Measurements from ENCODE around the gene SYNE3. TPM values are rescaled to one million over a fixed set of nuclear protein-coding genes. Genes with fewer than 3 reads are reported as not detected.

SYNE3 gene
- total RNA-seq, 2 experiments from 2014 or later = 64.0 to 64.1 TPM

- H3K9me3 Mint-ChIP-seq = no peaks in the 10 kb centered on the region
These were observed 18.1 kb upstream of the SYNE3 start, which contains the start of gene GLRX5 for GRCh38 chr14:95534299-95535225. Gene GLRX5 (plus strand): TSS chr14:95535050. CDS start chr14:95535090, 40 bp downstream.

GRCh38 chr14:95533822-95534221, 17.4 kb upstream of the SYNE3 start:
- peaks cover 50% of the 10 kb centered on the region for H3K36me3 Mint-ChIP-seq (ENCODE audit: low read depth)
- intact Hi-C loops (cut with micrococcal nuclease) = loop anchor here (2.0 kb wide), 1 partner anchor 91 kb away; no protein-coding TSS in a partner anchor

More at GRCh38 chr14:95534299-95535225, 18.1 kb upstream of the SYNE3 start, which contains the start of gene GLRX5:
- POLR2A ChIA-PET = interaction anchor here (0.8 to 4.9 kb wide), 8 partner anchors 11 to 92 kb away, joined by 3 to 88 read pairs (median 4); partner anchors contain the start of gene SYNE3
- CTCF ChIA-PET = interaction anchor here (1.2 to 7.8 kb wide), 6 partner anchors 11 to 91 kb away, joined by 3 to 71 read pairs (median 4); no protein-coding TSS in a partner anchor
- peak; percentile 92 for ATAC-seq
- peaks cover 67% of the 10 kb centered on the region for H3K4me1 Mint-ChIP-seq (ENCODE audit: low read depth)
- H3K4me3 Mint-ChIP-seq = peak within 1 kb of the TSS; percentile 98
- intact Hi-C loops (cut with micrococcal nuclease) = loop anchor here (2.0 kb wide), 1 partner anchor 92 kb away; no protein-coding TSS in a partner anchor
- no peak for TF ChIP-seq CTCF (IDR thresholded peaks at IDR 0.05)
- H3K36me3 Mint-ChIP-seq (ENCODE audit: low read depth) = peaks cover 45% of the 10 kb centered on the region
- peak; percentile 99 for DNase-seq
- no peaks in the 10 kb centered on the region for H3K27me3 Mint-ChIP-seq
- peak within 1 kb of the TSS; percentile 93 for H3K27ac Mint-ChIP-seq

GRCh38 chr14:95533391-95533821, 17.0 kb upstream of the SYNE3 start:
- H3K4me1 Mint-ChIP-seq (ENCODE audit: low read depth) = peaks cover 61% of the 10 kb centered on the region
- POLR2A ChIA-PET = interaction anchor here (0.6 to 4.9 kb wide), 6 partner anchors 11 to 1304 kb away, joined by 3 to 88 read pairs (median 4); partner anchors contain the start of gene SYNE3
- peak overlapping the region; percentile 98 for H3K4me3 Mint-ChIP-seq
- DNase-seq = peak; percentile 59
- H3K36me3 Mint-ChIP-seq (ENCODE audit: low read depth) = peaks cover 49% of the 10 kb centered on the region
- H3K27me3 Mint-ChIP-seq = no peaks in the 10 kb centered on the region
- CTCF ChIA-PET = interaction anchor here (1.1 to 7.8 kb wide), 6 partner anchors 10 to 103 kb away, joined by 3 to 71 read pairs (median 4); no protein-coding TSS in a partner anchor
- intact Hi-C loops (cut with micrococcal nuclease) = no loop called here
- ATAC-seq = no peak
- peak overlapping the region; percentile 93 for H3K27ac Mint-ChIP-seq
- H3K9me3 Mint-ChIP-seq = no peaks in the 10 kb centered on the region
- TF ChIP-seq CTCF (IDR thresholded peaks at IDR 0.05) = no peak

More at GRCh38 chr14:95533822-95534221, 17.4 kb upstream of the SYNE3 start:
- CTCF ChIA-PET = interaction anchor here (1.2 to 7.8 kb wide), 5 partner anchors 11 to 91 kb away, joined by 3 to 71 read pairs (median 4); no protein-coding TSS in a partner anchor
- DNase-seq (no peak), ATAC-seq (no peak)
- no peaks in the 10 kb centered on the region for H3K9me3 Mint-ChIP-seq
- peaks cover 66% of the 10 kb centered on the region for H3K4me1 Mint-ChIP-seq (ENCODE audit: low read depth)
- POLR2A ChIA-PET = interaction anchor here (0.6 to 4.9 kb wide), 8 partner anchors 12 to 1304 kb away, joined by 3 to 88 read pairs (median 4); partner anchors contain the start of gene SYNE3
- TF ChIP-seq CTCF (IDR thresholded peaks at IDR 0.05) = no peak
- H3K27me3 Mint-ChIP-seq = no peaks in the 10 kb centered on the region
- H3K27ac Mint-ChIP-seq = peak overlapping the region; percentile 93
- H3K4me3 Mint-ChIP-seq = peak overlapping the region; percentile 98

- DNase-seq = no peak
- peak overlapping the region; percentile 98 for H3K4me3 Mint-ChIP-seq
- peaks cover 55% of the 10 kb centered on the region for H3K4me1 Mint-ChIP-seq (ENCODE audit: low read depth)
- ChIA-PET POLR2A (interaction anchor here (0.6 to 1.4 kb wide), 2 partner anchors 9 to 12 kb away, joined by 3 to 4 read pairs; no protein-coding TSS in a partner anchor), CTCF (interaction anchor here (0.9 to 7.8 kb wide), 3 partner anchors 8 to 101 kb away, joined by 3 to 71 read pairs (median 4); no protein-coding TSS in a partner anchor)
- H3K9me3 Mint-ChIP-seq = no peaks in the 10 kb centered on the region
- peak overlapping the region; percentile 74 for H3K27ac Mint-ChIP-seq
- H3K36me3 Mint-ChIP-seq (ENCODE audit: low read depth) = peaks cover 45% of the 10 kb centered on the region
- ATAC-seq = no peak
- TF ChIP-seq CTCF (IDR thresholded peaks at IDR 0.05) = no peak
- no peaks in the 10 kb centered on the region for H3K27me3 Mint-ChIP-seq
- intact Hi-C loops (cut with micrococcal nuclease) = no loop called here
These were observed 15.5 kb upstream of the SYNE3 start for GRCh38 chr14:95531969-95532368.

Data from activated CD8-positive, alpha-beta T cell treated with anti-CD3 and anti-CD28 coated beads for 36 hours (primary cell).